ENCODE data around the gene GPR158. TPM values are rescaled to one million over a fixed set of nuclear protein-coding genes. Genes with fewer than 3 reads are reported as not detected.

GPR158 gene
- total RNA-seq, 1 experiment from 2014 or later = not detected

GRCh38 chr10:25522946-25523608 is 348.3 kb downstream of the GPR158 start:
- no peaks in the 10 kb centered on the region for H3K4me1 ChIP-seq (ENCODE audit: insufficient read depth, low read length)
- POLR2A ChIA-PET (ENCODE audit: unreplicated experiment) = no interaction called here
- CTCF ChIA-PET = interaction anchor here (0.7 kb wide), 1 partner anchor 89 kb away, joined by 3 read pairs; no protein-coding TSS in a partner anchor
- intact Hi-C loops (cut with micrococcal nuclease) = no loop called here
- H3K9me2 ChIP-seq (replicated peaks; ENCODE audit: low read length) = no peaks in the 10 kb centered on the region
- TF ChIP-seq EZH2 (IDR thresholded peaks at IDR 0.05; ENCODE audit: low read length, unreplicated experiment) = no peak
- TF ChIP-seq, protein P1, sequence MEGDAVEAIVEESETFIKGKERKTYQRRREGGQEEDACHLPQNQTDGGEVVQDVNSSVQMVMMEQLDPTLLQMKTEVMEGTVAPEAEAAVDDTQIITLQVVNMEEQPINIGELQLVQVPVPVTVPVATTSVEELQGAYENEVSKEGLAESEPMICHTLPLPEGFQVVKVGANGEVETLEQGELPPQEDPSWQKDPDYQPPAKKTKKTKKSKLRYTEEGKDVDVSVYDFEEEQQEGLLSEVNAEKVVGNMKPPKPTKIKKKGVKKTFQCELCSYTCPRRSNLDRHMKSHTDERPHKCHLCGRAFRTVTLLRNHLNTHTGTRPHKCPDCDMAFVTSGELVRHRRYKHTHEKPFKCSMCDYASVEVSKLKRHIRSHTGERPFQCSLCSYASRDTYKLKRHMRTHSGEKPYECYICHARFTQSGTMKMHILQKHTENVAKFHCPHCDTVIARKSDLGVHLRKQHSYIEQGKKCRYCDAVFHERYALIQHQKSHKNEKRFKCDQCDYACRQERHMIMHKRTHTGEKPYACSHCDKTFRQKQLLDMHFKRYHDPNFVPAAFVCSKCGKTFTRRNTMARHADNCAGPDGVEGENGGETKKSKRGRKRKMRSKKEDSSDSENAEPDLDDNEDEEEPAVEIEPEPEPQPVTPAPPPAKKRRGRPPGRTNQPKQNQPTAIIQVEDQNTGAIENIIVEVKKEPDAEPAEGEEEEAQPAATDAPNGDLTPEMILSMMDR (conservative IDR thresholded peaks at IDR 0.05; ENCODE audit: low read depth, low read length) = peak; percentile 37
- TF ChIP-seq EZH2phosphoT487 (IDR thresholded peaks at IDR 0.05; ENCODE audit: borderline replicate concordance, low read length) = no peak
- no peak overlapping the region for H3K4me3 ChIP-seq (ENCODE audit: low read length)
- BruUV-seq (replicated peaks) = no TSS peak
- peak; percentile 21 for DNase-seq
- no peak overlapping the region for H2AFZ ChIP-seq (ENCODE audit: low read length)
- ATAC-seq = no peak
- no peak overlapping the region for H3K27ac ChIP-seq (ENCODE audit: low read length)
- no peak overlapping the region for H3K4me2 ChIP-seq (ENCODE audit: low read length)
- H3F3A ChIP-seq (ENCODE audit: low read length, unreplicated experiment) = no peaks in the 10 kb centered on the region
- no peaks in the 10 kb centered on the region for H3K27me3 ChIP-seq (ENCODE audit: low read length)
- no peak overlapping the region for H3K9ac ChIP-seq (ENCODE audit: low read length)
- no peaks in the 10 kb centered on the region for H4K20me1 ChIP-seq (ENCODE audit: low read length)
- no peaks in the 10 kb centered on the region for H3K36me3 ChIP-seq (ENCODE audit: low read depth, low read length)
- no peaks in the 10 kb centered on the region for H3K9me3 ChIP-seq (ENCODE audit: low read length)
- H3K79me2 ChIP-seq (ENCODE audit: low read length) = no peaks in the 10 kb centered on the region

- no peak for DNase-seq
- POLR2A ChIA-PET (ENCODE audit: unreplicated experiment) = no interaction called here
Observed at GRCh38 chr10:25530306-25530705, 355.5 kb downstream of the GPR158 start.

More at GRCh38 chr10:25530306-25530705, 355.5 kb downstream of the GPR158 start:
- H3K4me1 ChIP-seq (ENCODE audit: insufficient read depth, low read length) = no peaks in the 10 kb centered on the region
- no peaks in the 10 kb centered on the region for H3F3A ChIP-seq (ENCODE audit: low read length, unreplicated experiment)
- H3K9me2 ChIP-seq (replicated peaks; ENCODE audit: low read length) = no peaks in the 10 kb centered on the region
- no peak overlapping the region for H3K4me3 ChIP-seq (ENCODE audit: low read length)
- H3K27ac ChIP-seq (ENCODE audit: low read length) = no peak overlapping the region
- no TSS peak for BruUV-seq (replicated peaks)
- TF ChIP-seq, protein P1 (conservative IDR thresholded peaks at IDR 0.05; ENCODE audit: low read depth, low read length) = no peak
- no peak for TF ChIP-seq EZH2phosphoT487 (IDR thresholded peaks at IDR 0.05; ENCODE audit: borderline replicate concordance, low read length)
- TF ChIP-seq EZH2 (IDR thresholded peaks at IDR 0.05; ENCODE audit: low read length, unreplicated experiment) = no peak
- no peaks in the 10 kb centered on the region for H3K9me3 ChIP-seq (ENCODE audit: low read length)
- no peaks in the 10 kb centered on the region for H3K36me3 ChIP-seq (ENCODE audit: low read depth, low read length)
- H3K79me2 ChIP-seq (ENCODE audit: low read length) = no peaks in the 10 kb centered on the region
- intact Hi-C loops (cut with micrococcal nuclease) = no loop called here
- H3K27me3 ChIP-seq (ENCODE audit: low read length) = no peaks in the 10 kb centered on the region
- H3K9ac ChIP-seq (ENCODE audit: low read length) = no peak overlapping the region
- CTCF ChIA-PET = no interaction called here
- ATAC-seq = no peak
- no peak overlapping the region for H2AFZ ChIP-seq (ENCODE audit: low read length)
- no peaks in the 10 kb centered on the region for H4K20me1 ChIP-seq (ENCODE audit: low read length)
- no peak overlapping the region for H3K4me2 ChIP-seq (ENCODE audit: low read length)

Measured in PC-3 (cell line).